ENCODE measurements around the gene ANXA11. TPM values are rescaled to one million over a fixed set of nuclear protein-coding genes. Genes with fewer than 3 reads are reported as not detected.

Gene ANXA11
- total and polyA plus RNA-seq, 2 of the 4 experiments (the other 2 are of a cell fraction), result 39.4 to 109 TPM

GRCh38 chr10:80122746-80123145 is 82.6 kb downstream of the ANXA11 start:
- no peak overlapping the region for H3K23ac ChIP-seq (ENCODE audit: low read depth, low read length)
- TF ChIP-seq, protein P1, sequence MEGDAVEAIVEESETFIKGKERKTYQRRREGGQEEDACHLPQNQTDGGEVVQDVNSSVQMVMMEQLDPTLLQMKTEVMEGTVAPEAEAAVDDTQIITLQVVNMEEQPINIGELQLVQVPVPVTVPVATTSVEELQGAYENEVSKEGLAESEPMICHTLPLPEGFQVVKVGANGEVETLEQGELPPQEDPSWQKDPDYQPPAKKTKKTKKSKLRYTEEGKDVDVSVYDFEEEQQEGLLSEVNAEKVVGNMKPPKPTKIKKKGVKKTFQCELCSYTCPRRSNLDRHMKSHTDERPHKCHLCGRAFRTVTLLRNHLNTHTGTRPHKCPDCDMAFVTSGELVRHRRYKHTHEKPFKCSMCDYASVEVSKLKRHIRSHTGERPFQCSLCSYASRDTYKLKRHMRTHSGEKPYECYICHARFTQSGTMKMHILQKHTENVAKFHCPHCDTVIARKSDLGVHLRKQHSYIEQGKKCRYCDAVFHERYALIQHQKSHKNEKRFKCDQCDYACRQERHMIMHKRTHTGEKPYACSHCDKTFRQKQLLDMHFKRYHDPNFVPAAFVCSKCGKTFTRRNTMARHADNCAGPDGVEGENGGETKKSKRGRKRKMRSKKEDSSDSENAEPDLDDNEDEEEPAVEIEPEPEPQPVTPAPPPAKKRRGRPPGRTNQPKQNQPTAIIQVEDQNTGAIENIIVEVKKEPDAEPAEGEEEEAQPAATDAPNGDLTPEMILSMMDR (conservative IDR thresholded peaks at IDR 0.05; ENCODE audit: low read depth, low read length), result no peak
- no peak for TF ChIP-seq USF2 (IDR thresholded peaks at IDR 0.05; ENCODE audit: low read depth, low read length)
- TF ChIP-seq CHD1 (IDR thresholded peaks at IDR 0.05; ENCODE audit: low read depth, low read length), result no peak
- TF ChIP-seq CEBPB (IDR thresholded peaks at IDR 0.05; ENCODE audit: low read depth, low read length), result no peak
- TF ChIP-seq BHLHE40 (IDR thresholded peaks at IDR 0.05; ENCODE audit: low read depth, low read length), result no peak
- TF ChIP-seq POLR2A (IDR thresholded peaks at IDR 0.05; ENCODE audit: low read depth, low read length), result no peak
- TF ChIP-seq SMC3 (IDR thresholded peaks at IDR 0.05; ENCODE audit: low read depth, low read length), result no peak
- no peak for TF ChIP-seq MXI1 (IDR thresholded peaks at IDR 0.05; ENCODE audit: borderline replicate concordance, low read depth, low read length)
- no peak for TF ChIP-seq FOS (IDR thresholded peaks at IDR 0.05; ENCODE audit: low read depth, low read length)
- no peak for TF ChIP-seq RFX5 (IDR thresholded peaks at IDR 0.05; ENCODE audit: low read depth, low read length)
- TF ChIP-seq MAZ (IDR thresholded peaks at IDR 0.05; ENCODE audit: borderline replicate concordance, low read depth, low read length), result no peak
- no peak for TF ChIP-seq MAFK (IDR thresholded peaks at IDR 0.05; ENCODE audit: low read depth, low read length)
- TF ChIP-seq ELK1 (IDR thresholded peaks at IDR 0.05; ENCODE audit: borderline replicate concordance, low read depth, low read length), result no peak
- TF ChIP-seq NFE2L2 (IDR thresholded peaks at IDR 0.05; ENCODE audit: low read depth, low read length), result no peak
- TF ChIP-seq RCOR1 (IDR thresholded peaks at IDR 0.05; ENCODE audit: insufficient replicate concordance, low read length), result no peak
- no peak overlapping the region for H2BK120ac ChIP-seq (ENCODE audit: low read depth, low read length)
- in situ Hi-C loops (cut with MboI; ENCODE audit: low sequenced_read_pairs) (no loop called here), intact Hi-C loops (cut with micrococcal nuclease) (no loop called here), dilution Hi-C loops (cut with HindIII; ENCODE audit: low sequenced_read_pairs, unreplicated experiment) (no loop called here)
- no peak for DNase-seq
- ChIA-PET CTCF (no interaction called here), POLR2A (ENCODE audit: unreplicated experiment) (no interaction called here)
- no TSS peak for BruUV-seq (replicated peaks)
- no peak overlapping the region for H2AK5ac ChIP-seq (ENCODE audit: low read depth, low read length)
- no peak overlapping the region for H3K14ac ChIP-seq (replicated peaks; ENCODE audit: low read depth, low read length)
- H2AFZ ChIP-seq (replicated peaks; ENCODE audit: low read length, poor library complexity), result no peak overlapping the region
- H4K20me1 ChIP-seq (ENCODE audit: insufficient read depth, low read length), result no peaks in the 10 kb centered on the region
- H4K8ac ChIP-seq (ENCODE audit: low read depth in 2 of 2, low read length in 2 of 2), result no peak overlapping the region
- no peak overlapping the region for H3K9ac ChIP-seq (ENCODE audit: low read depth, low read length)
- no peak overlapping the region for H3K4me3 ChIP-seq (ENCODE audit: insufficient read depth, low read depth, low read length)
- no peak overlapping the region for H3K27ac ChIP-seq (ENCODE audit: insufficient read depth, low read length)
- no peaks in the 10 kb centered on the region for H3K79me1 ChIP-seq (ENCODE audit: low read depth in 1 of 2, low read length in 2 of 2)
- ATAC-seq (ENCODE audit: low read depth), result no peak
- no peak overlapping the region for H4K91ac ChIP-seq (ENCODE audit: insufficient read depth, low read depth, low read length)
- H3K4me1 ChIP-seq (ENCODE audit: control insufficient read depth, insufficient read depth, low read length), result no peaks in the 10 kb centered on the region
- peaks cover 5% of the 10 kb centered on the region for H3K27me3 ChIP-seq (ENCODE audit: control insufficient read depth, insufficient read depth, low read length)
- no peak overlapping the region for H3K4me2 ChIP-seq (ENCODE audit: low read depth, low read length)
- no peaks in the 10 kb centered on the region for H3K9me1 ChIP-seq (ENCODE audit: insufficient read depth, low read length)
- H3K9me3 ChIP-seq (ENCODE audit: control insufficient read depth, insufficient read depth, low read length), result no peaks in the 10 kb centered on the region
- H3K4ac ChIP-seq (ENCODE audit: low read depth, low read length), result no peak overlapping the region
- WGBS, 2 experiments (ENCODE audit: extremely low coverage in 2 of 2, insufficient read length in 1 of 2), result 60% methylated on average over 1 of the region's 2 CpGs; no CpG with 5 or more reads in 1 of the 2 experiments
- H3K18ac ChIP-seq (ENCODE audit: low read depth, low read length), result no peak overlapping the region
- no peak overlapping the region for H2BK15ac ChIP-seq (ENCODE audit: low read depth, low read length)
- no peak overlapping the region for H2BK20ac ChIP-seq (ENCODE audit: low read depth, low read length)
- no peak overlapping the region for H2AK9ac ChIP-seq (replicated peaks; ENCODE audit: low read depth, low read length, poor library complexity)
- no peak overlapping the region for H4K5ac ChIP-seq (ENCODE audit: low read depth, low read length)
- no peak overlapping the region for H3K56ac ChIP-seq (ENCODE audit: extremely low read depth, insufficient read depth, low read length)
- H2BK5ac ChIP-seq (ENCODE audit: low read depth, low read length, poor library complexity, severe bottlenecking), result no peak overlapping the region
- no peaks in the 10 kb centered on the region for H3K36me3 ChIP-seq (ENCODE audit: control insufficient read depth, insufficient read depth, low read length)
